Mammary epithelial cell (primary cell): ENCODE data around the gene SRSF9.

Experiments
- EZH2 ChIP-seq: IDR thresholded peaks from 2 replicates; pipeline ENCODE4 v1.6.1; 2012; ENCODE audit warnings: low read length, inconsistent platforms, borderline replicate concordance
- TF ChIP-seq, protein P1 (sequence below), 2 donors: IDR thresholded peaks in 1 of 2; conservative IDR thresholded peaks in 1 of 2; 2 replicates each; pipeline ENCODE4 v1.5.1; 2011 to 2012; ENCODE audit warnings: inconsistent platforms in 2 of 2, low read length in 2 of 2, mild to moderate bottlenecking in 2 of 2, control low read depth in 1 of 2, low read depth in 1 of 2; ENCODE audit not compliant: insufficient read depth in 1 of 2; ENCODE audit errors: extremely low read depth in 1 of 2

DNA sequence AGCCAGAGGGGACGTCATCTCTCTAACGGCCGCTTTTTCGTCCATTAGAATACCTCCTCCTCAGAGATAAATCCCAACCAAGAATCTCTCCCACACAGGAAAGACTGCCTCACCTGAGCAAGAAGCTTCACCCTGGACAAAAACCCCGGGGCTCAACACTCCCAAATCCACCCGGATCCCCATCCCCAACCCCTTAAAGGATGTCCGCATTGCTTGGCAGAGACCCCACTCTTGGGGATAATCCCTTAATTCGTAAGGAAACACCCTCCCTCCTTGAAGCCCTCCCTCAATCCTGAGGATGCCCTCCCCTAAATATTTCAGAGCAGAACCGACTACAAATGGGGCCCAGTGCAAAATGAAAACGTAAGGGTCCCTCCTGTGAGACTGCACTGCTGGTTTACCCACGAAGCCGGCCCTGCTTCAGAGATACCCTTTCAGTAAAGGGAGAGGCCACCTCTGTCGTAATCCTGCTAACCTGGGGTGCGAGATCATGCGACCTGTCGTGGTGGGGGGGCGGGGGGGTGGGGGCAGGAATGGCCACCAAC, 25.7 kb upstream of the SRSF9 start:
- TF ChIP-seq, protein P1, sequence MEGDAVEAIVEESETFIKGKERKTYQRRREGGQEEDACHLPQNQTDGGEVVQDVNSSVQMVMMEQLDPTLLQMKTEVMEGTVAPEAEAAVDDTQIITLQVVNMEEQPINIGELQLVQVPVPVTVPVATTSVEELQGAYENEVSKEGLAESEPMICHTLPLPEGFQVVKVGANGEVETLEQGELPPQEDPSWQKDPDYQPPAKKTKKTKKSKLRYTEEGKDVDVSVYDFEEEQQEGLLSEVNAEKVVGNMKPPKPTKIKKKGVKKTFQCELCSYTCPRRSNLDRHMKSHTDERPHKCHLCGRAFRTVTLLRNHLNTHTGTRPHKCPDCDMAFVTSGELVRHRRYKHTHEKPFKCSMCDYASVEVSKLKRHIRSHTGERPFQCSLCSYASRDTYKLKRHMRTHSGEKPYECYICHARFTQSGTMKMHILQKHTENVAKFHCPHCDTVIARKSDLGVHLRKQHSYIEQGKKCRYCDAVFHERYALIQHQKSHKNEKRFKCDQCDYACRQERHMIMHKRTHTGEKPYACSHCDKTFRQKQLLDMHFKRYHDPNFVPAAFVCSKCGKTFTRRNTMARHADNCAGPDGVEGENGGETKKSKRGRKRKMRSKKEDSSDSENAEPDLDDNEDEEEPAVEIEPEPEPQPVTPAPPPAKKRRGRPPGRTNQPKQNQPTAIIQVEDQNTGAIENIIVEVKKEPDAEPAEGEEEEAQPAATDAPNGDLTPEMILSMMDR (conservative IDR thresholded peaks at IDR 0.05 in 1 of 2, IDR thresholded peaks at IDR 0.05 in 1 of 2; ENCODE audit: extremely low read depth in 1 of 2, insufficient read depth in 1 of 2, low read depth in 1 of 2, low read length in 2 of 2): no peak
- TF ChIP-seq EZH2: no peak
